SK-N-MC (cell line): ENCODE data around the gene INPP4B.
"Not testable (repeated sequence)": the region's sequence is repeated elsewhere in the genome, so short reads cannot be mapped to it uniquely, and the experiment has no call there.

Experiments
- DNase-seq: peaks from one replicate; pipeline ENCODE4 v3.0.0-alpha.2; 2011; ENCODE audit warnings: low read depth, low spot score
- H3K27ac ChIP-seq: fragments of 200-600 bp; sonication (generic); 2 replicates; pipeline ENCODE4 v1.5.1; 2016; ENCODE audit warnings: mixed run types
- H3K36me3 ChIP-seq: fragments of 200-600 bp; sonication (generic); 2 replicates; pipeline ENCODE4 v1.6.1; 2017; ENCODE audit warnings: antibody characterized with exemption, low read length, mixed read lengths; ENCODE audit not compliant: insufficient read depth
- H3K4me3 ChIP-seq: fragments of 200-600 bp; sonication (generic); 2 replicates; pipeline ENCODE4 v1.5.1; 2016
- H3K9ac ChIP-seq: fragments of 200-600 bp; sonication (generic); 2 replicates; pipeline ENCODE4 v1.8.0; 2017; ENCODE audit warnings: mixed run types, mixed read lengths; ENCODE audit not compliant: insufficient read length
- H3K9me3 ChIP-seq: fragments of 200-600 bp; sonication (generic); 2 replicates; pipeline ENCODE4 v1.6.1; 2017; ENCODE audit warnings: low read depth, mild to moderate bottlenecking, antibody characterized with exemption, low read length, moderate library complexity, mixed read lengths
- EZH2 ChIP-seq: fragments of 200-600 bp; sonication (generic); IDR thresholded peaks from one replicate; pipeline ENCODE4 v1.6.1; 2017; ENCODE audit warnings: antibody characterized with exemption
- FOXP2 ChIP-seq: optimal IDR thresholded peaks from 2 replicates; pipeline ENCODE3; 2011; ENCODE audit warnings: mild to moderate bottlenecking, moderate library complexity; ENCODE audit not compliant: insufficient read depth; ENCODE audit errors: extremely low read length, control extremely low read depth
- POLR2AphosphoS5 ChIP-seq: IDR thresholded peaks from 2 replicates; pipeline ENCODE4 v1.6.1; 2012; ENCODE audit warnings: mild to moderate bottlenecking, low read depth, low read length, borderline replicate concordance

The INPP4B gene

DNA sequence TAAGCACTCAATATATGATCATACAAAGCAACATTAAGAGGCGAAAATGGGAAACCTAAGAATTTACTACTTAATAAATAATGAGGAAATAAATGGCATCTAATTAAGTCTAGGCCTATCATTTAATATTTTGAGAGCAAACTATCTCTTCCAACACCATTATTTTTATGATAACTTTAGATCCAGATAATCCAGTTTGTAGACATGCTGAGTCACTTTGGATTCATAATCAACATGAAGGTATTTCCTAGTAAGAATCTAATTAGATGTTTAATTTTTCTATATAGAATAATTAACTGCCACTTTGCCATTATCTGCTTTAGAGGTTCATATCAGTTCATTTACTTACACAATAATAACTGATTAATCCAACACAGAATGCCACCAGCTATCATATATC, 336.2 kb downstream of the INPP4B start:
- TF ChIP-seq POLR2AphosphoS5 (no peak), FOXP2 (no peak), EZH2 (no peak)

GRCh38 chr4:142509381-142509780, 336.7 kb downstream of the INPP4B start:
- H3K9ac ChIP-seq, H3K27ac ChIP-seq, H3K4me3 ChIP-seq, DNase-seq, H3K36me3 ChIP-seq, H3K9me3 ChIP-seq: not testable (repeated sequence)

More for the DNA sequence above, 336.2 kb downstream of the INPP4B start:
- Histone ChIP-seq H3K9ac (no peak overlapping the region), H3K36me3 (no peaks in the 10 kb centered on the region), H3K9me3 (no peaks in the 10 kb centered on the region), H3K27ac (no peak overlapping the region), H3K4me3 (no peak overlapping the region)
- DNase-seq = no peak

GRCh38 chr4:142500966-142501365, 345.1 kb downstream of the INPP4B start:
- Histone ChIP-seq H3K4me3 (no peak overlapping the region), H3K36me3 (no peaks in the 10 kb centered on the region), H3K9ac (no peak overlapping the region), H3K9me3 (no peaks in the 10 kb centered on the region), H3K27ac (no peak overlapping the region)
- no peak for DNase-seq
- no peak for TF ChIP-seq POLR2AphosphoS5
- no peak for TF ChIP-seq FOXP2
- TF ChIP-seq EZH2 = no peak

DNA sequence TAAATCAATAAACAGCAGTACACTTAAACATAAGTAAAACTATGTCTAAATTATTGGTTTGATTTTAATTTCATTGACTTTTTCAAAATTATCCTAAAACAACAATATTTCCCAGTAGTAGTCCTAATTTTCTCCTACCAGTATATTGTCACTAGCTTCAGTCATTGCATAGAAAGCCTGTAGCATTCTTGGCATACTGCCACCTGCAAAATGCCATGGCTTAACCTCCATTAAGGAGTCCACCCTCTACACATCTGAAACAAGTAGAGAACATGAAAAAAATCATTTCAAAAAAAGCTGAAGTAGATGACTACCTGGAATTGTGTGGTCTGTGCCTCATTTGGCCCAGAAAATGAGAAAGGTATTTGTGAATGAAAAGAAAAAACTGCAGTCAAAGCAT, 348.5 kb downstream of the INPP4B start:
- Histone ChIP-seq H3K4me3 (no peak overlapping the region), H3K27ac (no peak overlapping the region), H3K9ac (no peak overlapping the region), H3K36me3 (no peaks in the 10 kb centered on the region), H3K9me3 (no peaks in the 10 kb centered on the region)
- DNase-seq = no peak
- TF ChIP-seq POLR2AphosphoS5 = no peak
- no peak for TF ChIP-seq FOXP2
- TF ChIP-seq EZH2 = no peak

- Histone ChIP-seq H3K27ac (no peak overlapping the region), H3K9ac (no peak overlapping the region), H3K36me3 (no peaks in the 10 kb centered on the region), H3K4me3 (no peak overlapping the region), H3K9me3 (no peaks in the 10 kb centered on the region)
- TF ChIP-seq FOXP2 (no peak), POLR2AphosphoS5 (no peak), EZH2 (no peak)
- no peak for DNase-seq
Measured at GRCh38 chr4:142493255-142494110, 352.6 kb downstream of the INPP4B start.

- Histone ChIP-seq H3K27ac (no peak overlapping the region), H3K9ac (no peak overlapping the region), H3K4me3 (no peak overlapping the region), H3K36me3 (no peaks in the 10 kb centered on the region), H3K9me3 (no peaks in the 10 kb centered on the region)
- TF ChIP-seq EZH2 = no peak
- no peak for TF ChIP-seq POLR2AphosphoS5
- no peak for TF ChIP-seq FOXP2
- DNase-seq = no peak
Measured at GRCh38 chr4:142485452-142485851, 360.6 kb downstream of the INPP4B start.

DNA sequence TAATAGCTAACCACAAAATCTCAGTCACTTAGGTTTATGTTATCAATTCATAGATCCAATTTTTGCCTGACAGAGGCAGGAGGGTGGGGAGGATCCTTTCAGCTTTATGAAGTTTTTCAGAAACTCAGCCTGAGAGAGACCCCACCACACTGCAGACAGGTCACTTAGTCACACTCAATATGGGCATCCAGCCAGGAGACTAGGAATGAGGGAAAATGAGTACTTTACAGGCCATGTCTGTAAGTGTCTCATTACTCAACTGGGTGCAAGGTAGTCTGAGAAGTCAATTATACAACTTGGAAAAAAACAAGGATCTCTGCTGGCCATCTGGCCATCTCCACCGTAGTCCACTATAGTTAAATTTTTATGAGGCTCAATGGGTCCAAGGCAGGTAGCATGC, 365.9 kb downstream of the INPP4B start:
- H3K9ac ChIP-seq = no peak overlapping the region
- no peak for TF ChIP-seq POLR2AphosphoS5
- no peak for TF ChIP-seq EZH2
- no peak for TF ChIP-seq FOXP2
- no peaks in the 10 kb centered on the region for H3K9me3 ChIP-seq
- H3K36me3 ChIP-seq = no peaks in the 10 kb centered on the region
- H3K4me3 ChIP-seq = no peak overlapping the region
- no peak overlapping the region for H3K27ac ChIP-seq
- no peak for DNase-seq

- Histone ChIP-seq H3K9me3 (no peaks in the 10 kb centered on the region), H3K36me3 (no peaks in the 10 kb centered on the region), H3K27ac (no peak overlapping the region), H3K4me3 (no peak overlapping the region), H3K9ac (no peak overlapping the region)
- TF ChIP-seq POLR2AphosphoS5 (no peak), EZH2 (no peak), FOXP2 (no peak)
- DNase-seq = no peak
Measured at GRCh38 chr4:142475663-142476062, 370.4 kb downstream of the INPP4B start.

DNA sequence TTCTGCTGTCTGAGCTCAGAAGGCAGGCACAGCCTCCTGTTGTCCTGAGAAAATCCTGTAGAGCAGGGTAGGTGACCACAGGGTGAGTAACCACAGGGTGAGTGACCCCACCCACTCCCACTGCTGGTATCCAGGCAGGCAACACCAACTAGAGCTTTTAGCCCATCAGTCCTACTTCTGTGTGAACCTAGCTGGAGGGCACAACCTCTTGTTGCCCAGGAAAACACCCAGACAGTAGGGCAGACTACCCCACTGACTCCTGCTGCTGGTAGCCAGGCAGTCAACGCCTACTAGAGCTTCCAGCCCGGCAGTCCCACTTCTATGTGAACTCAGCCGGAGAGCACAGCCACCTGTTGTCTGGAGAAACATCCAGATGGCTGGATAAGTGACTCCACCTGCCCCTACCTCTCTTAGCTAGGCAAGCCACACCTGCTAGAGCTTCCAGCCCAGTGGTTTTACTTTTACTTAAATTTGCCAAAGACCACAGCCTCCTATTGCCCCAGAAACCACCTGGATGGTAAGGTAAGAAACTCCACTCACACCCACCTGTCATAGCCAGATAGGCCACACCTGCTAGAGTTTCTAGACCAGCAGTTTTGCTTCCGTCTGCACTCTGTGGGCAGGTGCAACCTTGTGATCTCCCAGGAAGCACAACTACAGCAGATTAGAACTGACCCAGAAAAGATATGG, 371.6 kb downstream of the INPP4B start:
- TF ChIP-seq FOXP2 (no peak), EZH2 (no peak), POLR2AphosphoS5 (no peak)
- no peak overlapping the region for H3K9ac ChIP-seq
- DNase-seq = no peak
- no peak overlapping the region for H3K27ac ChIP-seq
- H3K36me3 ChIP-seq = no peaks in the 10 kb centered on the region
- H3K4me3 ChIP-seq = no peak overlapping the region
- no peaks in the 10 kb centered on the region for H3K9me3 ChIP-seq

DNA sequence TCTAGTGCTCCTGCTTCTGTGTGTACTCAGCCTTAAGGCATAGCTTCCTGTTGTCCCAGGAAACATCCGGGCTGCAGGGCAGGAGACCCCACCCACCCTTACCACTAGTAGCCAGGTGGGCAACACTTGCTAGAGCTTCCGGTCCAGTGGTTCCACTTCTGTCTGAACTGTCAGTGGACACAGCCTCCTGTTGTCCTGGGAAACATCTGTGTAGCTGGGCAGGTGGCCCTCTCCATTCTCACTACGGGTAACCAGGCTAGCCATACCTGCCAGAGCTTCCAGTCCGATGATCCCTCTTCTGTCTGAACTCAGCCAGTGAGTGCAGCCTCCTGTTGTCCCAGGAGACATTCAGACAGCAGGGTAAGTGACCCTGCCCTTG, 372.2 kb downstream of the INPP4B start:
- no peak overlapping the region for H3K4me3 ChIP-seq
- H3K27ac ChIP-seq = no peak overlapping the region
- H3K36me3 ChIP-seq = no peaks in the 10 kb centered on the region
- no peak overlapping the region for H3K9ac ChIP-seq
- H3K9me3 ChIP-seq = no peaks in the 10 kb centered on the region
- TF ChIP-seq FOXP2 (no peak), POLR2AphosphoS5 (no peak), EZH2 (no peak)
- no peak for DNase-seq
